ENCODE measurements around the gene ENTHD1. TPM values are rescaled to one million over a fixed set of nuclear protein-coding genes. Genes with fewer than 3 reads are reported as not detected.

Gene ENTHD1
- total RNA-seq, 1 donor from 2014 or later: not detected

- no peak for ATAC-seq
Measured at GRCh38 chr22:39839204-39839603, 54.4 kb downstream of the ENTHD1 start.

- ATAC-seq: no peak
Measured at GRCh38 chr22:39833610-39834009, 60.0 kb downstream of the ENTHD1 start.

GRCh38 chr22:39833093-39833492 lies 60.5 kb downstream of the ENTHD1 start:
- ATAC-seq: no peak

GRCh38 chr22:39832627-39833074 lies 60.9 kb downstream of the ENTHD1 start:
- ATAC-seq: no peak

- ATAC-seq: peak; percentile 29
Measured at GRCh38 chr22:39825661-39826102, 67.9 kb downstream of the ENTHD1 start.

GRCh38 chr22:39821008-39821407 lies 72.6 kb downstream of the ENTHD1 start:
- no peak for ATAC-seq

DNA sequence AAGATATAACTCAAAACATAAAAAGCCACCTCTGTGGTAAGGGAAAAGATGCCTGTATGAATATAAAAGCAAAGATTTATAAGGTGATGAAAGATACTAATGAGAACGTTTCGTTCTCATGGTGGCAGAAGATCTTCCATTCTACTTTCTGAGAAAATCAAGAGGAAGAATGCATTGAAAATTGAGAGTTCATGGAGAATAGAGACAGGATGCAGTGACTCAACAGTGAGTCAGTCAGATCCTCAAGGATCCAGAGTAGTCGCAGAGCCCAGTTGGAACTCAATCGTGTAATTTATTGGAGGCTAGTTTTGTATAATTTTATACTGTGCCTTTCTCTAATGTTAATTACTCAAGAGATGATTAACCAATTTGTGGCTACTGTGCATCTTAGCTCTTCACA lies 73.3 kb downstream of the ENTHD1 start:
- no peak for ATAC-seq

DNA sequence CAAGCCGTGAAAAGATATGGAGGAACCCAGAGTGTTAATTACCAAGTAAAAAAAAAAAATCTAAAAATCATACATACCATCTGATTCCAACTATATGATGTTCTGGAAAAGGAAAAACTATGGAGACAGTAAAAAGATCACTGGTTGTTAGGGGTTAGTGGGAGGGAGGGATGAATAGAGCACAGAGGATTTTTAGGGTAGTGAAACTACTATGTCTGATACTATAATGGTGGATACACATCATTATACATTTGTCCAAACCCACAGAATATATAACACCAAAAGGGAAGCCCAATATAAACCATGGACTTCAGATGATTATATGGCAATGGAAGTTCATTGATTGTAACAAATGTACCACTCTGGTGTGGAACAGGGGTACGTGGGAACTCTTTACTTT lies 74.1 kb downstream of the ENTHD1 start:
- ATAC-seq: no peak

DNA sequence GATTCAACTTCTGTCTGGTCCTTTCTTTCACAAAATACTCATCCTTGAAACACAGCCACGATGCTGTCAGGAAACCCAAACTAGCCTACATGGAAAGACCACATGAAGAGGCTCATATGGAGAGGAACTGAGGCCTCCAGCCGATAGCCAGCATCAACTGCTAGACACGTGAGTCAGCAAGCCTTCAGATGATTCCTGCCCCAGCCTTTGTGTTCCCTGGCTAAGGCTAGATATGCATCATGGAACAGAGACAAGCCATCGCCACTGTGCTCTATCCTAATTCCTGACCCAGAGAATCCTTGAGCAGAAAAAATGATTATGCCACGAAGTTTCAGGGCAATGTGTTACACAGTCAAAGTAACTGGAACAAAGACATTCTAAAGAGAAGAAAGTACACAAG lies 75.5 kb downstream of the ENTHD1 start:
- ATAC-seq: no peak

GRCh38 chr22:39815932-39816331 lies 77.6 kb downstream of the ENTHD1 start:
- ATAC-seq: no peak

- no peak for ATAC-seq
Measured at GRCh38 chr22:39814899-39815298, 78.7 kb downstream of the ENTHD1 start.

DNA sequence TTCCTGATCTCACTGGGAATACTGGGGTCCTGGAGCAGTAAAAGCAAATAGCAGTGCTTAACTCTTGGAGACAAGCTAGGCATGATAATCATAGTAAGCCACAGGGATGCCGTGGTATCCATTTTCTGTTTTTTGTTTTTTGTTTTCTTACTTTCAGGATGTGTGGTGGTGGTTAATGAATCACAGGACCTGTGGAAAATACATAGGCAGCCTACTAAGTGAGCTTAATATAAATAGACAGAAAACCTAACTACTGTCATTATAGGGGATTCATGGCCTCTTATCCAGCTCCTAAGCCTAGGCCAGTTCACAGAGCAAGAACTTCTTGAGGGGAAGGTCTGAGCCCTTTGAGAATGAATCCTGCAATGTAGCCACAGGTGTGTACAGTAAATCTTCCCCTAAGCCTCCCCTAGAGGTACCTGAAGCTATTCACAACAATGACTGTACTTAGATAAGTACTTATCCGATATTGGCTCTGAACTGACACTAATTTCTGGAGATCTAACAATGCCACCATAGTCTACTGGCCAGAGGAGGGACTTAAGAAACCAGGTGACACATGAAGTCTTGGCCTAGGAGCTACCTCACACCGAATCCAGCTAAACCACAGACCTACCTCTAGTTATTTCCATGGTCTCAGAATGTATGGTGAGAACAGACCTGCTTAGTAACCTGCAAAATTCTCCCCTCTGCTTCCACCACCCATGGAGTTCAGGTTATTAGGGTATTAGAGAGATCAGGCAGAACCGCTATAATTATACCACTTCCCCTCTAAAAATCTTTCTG lies 83.6 kb downstream of the ENTHD1 start:
- no peak for ATAC-seq

GRCh38 chr22:39808081-39808480 lies 85.5 kb downstream of the ENTHD1 start:
- ATAC-seq: no peak

DNA sequence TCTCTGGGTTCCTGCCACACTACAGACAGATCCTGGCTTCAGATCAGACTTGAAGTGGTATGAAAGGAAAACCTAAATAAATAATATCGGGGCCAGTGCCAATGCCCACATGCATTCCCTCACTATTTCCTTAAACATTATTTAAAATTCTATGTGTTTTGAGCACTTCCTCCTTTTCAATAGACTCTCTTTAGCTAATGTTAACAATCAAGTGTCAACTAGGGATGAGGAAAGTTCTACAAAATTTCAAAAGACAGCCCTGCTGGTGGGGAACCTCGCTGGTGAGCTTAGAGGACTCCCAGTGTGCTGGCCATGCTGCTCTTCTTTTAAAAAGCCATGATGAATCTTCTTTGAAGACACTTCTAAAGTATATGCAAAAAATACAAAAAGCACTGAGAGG lies 87.5 kb downstream of the ENTHD1 start:
- no peak for ATAC-seq

DNA sequence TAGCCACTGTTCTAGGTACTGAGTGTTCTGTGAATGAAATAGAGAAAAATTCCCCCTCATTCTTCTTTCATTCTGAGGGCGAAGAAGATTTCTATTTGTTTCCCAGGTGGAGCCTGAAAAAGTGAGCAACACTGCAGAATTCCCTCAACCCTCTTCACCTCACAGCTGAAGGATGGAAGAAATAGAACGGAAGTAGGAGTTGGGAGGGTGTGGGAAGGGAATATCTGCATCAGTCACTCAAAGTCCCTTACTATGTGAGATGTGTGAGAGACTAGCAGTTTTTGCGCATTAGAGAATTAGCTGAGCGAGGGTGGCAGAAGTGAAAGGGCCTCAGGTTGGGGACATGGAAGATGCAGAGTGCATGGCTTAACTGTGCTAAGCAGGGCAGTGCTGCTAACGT lies 88.4 kb downstream of the ENTHD1 start:
- ATAC-seq: no peak

DNA sequence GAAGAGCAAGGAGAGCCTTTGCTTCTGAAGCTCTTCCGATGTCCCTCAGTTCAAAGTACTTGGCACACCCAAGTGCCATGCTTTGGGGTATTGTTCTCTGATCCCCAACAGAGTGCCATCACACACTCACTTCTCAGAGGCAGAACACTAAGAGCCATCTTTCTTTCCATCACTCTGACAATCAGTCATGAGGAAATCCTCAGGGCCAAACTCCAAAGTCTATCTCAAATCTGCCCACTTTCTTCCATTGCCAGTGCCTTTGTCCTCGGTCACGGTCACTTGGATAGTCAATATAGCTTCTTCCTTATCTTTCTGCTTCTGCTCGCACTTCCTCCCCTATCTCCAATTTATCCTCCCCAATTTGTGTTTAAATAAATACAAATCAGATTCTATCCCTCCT lies 90.9 kb downstream of the ENTHD1 start:
- ATAC-seq: no peak

GRCh38 chr22:39800790-39801520 lies 92.6 kb downstream of the ENTHD1 start:
- ATAC-seq: no peak

- ATAC-seq: no peak
Measured at GRCh38 chr22:39797528-39798147, 95.9 kb downstream of the ENTHD1 start.

DNA sequence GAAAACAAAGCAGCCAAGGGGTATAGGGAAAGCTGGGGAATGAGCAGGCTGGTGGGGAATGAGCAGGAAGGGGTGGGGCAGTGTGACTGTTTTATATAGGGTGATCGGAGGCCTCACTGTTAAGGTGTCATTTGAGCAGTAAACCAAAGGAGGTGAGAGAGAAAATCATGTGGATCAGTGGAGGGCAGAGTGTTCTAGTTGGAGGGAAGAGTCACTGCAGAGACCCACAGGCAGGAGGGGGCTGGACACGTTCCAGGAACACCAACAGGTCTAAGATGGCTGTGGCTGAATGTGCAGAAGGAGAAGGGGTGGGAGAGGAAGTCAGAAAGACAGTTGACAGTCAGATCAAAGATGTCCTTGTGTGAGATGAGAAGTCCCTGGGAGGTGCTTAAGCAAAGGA lies 103.8 kb downstream of the ENTHD1 start:
- no peak for ATAC-seq

DNA sequence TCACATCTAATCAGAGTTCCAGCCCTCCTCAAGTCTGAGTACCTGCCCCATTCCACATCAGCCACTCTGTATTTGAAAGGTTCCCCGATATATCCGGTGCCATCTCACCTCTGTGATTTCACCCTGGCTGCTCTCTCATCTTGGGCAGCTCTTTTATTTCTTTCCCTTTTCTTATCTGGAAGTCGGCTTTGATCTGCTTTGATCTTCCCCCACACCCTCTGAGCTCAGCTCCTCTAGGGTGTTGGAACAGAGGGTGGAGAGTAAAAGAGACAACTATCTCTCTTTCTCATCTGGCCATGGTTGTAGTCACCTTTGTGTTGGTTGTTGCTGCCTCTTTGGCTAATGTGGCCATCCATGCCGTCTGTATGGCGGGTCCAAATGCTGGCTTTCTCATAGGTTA lies 108.3 kb downstream of the ENTHD1 start:
- no peak for ATAC-seq

DNA sequence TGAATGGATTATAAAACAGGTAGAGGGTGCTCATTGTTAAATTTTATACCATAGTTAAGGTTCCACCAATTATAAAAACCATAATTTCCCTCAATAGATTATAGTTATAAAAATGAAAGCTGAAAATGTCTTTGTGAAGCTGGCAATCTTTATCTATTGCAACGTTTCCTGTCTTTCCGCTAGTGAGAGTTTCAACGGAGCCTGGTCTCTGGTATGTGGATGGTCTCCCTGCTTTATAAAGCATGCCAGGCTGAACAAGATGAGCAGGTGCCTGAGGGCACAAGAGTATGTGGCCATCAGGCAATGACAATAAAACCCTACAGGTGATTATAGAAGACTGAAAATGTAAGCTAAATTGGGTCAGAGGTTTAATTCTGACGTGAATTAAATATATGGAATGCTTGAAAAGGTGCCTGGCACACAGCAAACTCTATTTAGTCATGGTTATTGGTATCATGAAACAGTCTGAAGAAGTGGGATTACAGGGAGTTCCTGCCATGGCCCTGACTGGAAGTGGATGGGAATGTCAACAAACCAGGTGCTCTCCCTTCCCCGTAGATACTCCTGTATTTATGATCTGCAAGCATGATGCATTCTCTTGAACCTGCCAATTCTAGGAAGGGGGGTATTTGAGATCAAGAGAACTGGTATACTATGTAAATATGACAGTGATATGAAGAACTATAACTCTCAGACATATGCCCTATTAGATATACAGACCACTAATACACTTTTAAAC lies 115.7 kb downstream of the ENTHD1 start:
- ATAC-seq: no peak

DNA sequence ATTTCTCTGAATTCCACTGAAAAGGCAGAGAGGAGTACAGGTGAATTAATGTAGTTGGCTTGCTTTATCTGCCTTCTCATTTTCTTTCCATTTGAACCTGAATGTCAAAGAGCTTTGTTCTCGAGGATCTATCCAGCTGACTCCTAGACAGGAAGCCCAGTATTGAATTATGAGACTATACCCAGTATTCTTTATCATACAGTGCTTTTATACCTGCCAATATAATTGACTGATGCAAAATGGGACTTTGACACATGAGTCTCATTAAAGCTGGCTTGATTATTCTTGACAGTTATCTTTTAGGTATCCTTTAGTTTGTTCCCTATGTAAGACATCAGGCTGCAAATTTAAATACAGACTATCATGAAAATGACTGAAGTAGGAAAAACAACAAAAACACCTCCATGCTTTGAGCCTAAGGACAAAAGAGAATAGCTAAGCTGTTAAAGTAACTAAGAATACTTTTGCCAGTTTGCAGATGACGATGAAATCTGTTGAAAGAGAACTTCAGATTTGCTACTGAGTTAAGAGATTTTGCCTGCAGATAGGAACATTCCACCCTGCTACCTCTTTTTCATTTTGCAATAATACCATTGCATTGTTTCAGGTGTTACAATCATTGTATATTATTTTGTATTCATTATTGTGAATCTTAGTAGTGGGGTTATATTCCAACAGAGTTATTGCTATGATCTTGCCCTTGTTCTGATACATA lies 117.1 kb downstream of the ENTHD1 start:
- no peak for ATAC-seq

Measured in esophagus mucosa (tissue), 1 donor.